HG03558 (cell line): Measurements from ENCODE around the gene AHNAK2.

Experiments used
- ATAC-seq: cut with Tn5 transposase; IDR thresholded peaks from one replicate; pipeline ENCODE4 v1.9.1; 2021; ENCODE audit warnings: moderate number of reproducible peaks; ENCODE audit not compliant: unreplicated experiment; ENCODE audit errors: extremely low read depth

AHNAK2 gene

GRCh38 chr14:104974665-104975390, 3.3 kb downstream of the AHNAK2 start:
- ATAC-seq: no peak

- no peak for ATAC-seq
Observed at GRCh38 chr14:104974146-104974541, 4.0 kb downstream of the AHNAK2 start.

GRCh38 chr14:104973385-104974145, 4.6 kb downstream of the AHNAK2 start:
- no peak for ATAC-seq

GRCh38 chr14:104973135-104973384, 5.1 kb downstream of the AHNAK2 start:
- ATAC-seq: no peak

- no peak for ATAC-seq
Observed at GRCh38 chr14:104972301-104973134, 5.7 kb downstream of the AHNAK2 start.

GRCh38 chr14:104971447-104972240, 6.5 kb downstream of the AHNAK2 start:
- ATAC-seq: no peak

GRCh38 chr14:104970231-104971068, 7.7 kb downstream of the AHNAK2 start:
- no peak for ATAC-seq

- ATAC-seq: no peak
Observed at GRCh38 chr14:104969741-104970230, 8.4 kb downstream of the AHNAK2 start.

- no peak for ATAC-seq
Observed at GRCh38 chr14:104968541-104969401, 9.4 kb downstream of the AHNAK2 start.

GRCh38 chr14:104968153-104968527, 10.0 kb downstream of the AHNAK2 start:
- no peak for ATAC-seq

GRCh38 chr14:104967386-104968152, 10.6 kb downstream of the AHNAK2 start:
- ATAC-seq: no peak

GRCh38 chr14:104966981-104967385, 11.2 kb downstream of the AHNAK2 start:
- ATAC-seq: no peak

- ATAC-seq: no peak
Observed at GRCh38 chr14:104966261-104966865, 11.8 kb downstream of the AHNAK2 start.

GRCh38 chr14:104965561-104966231, 12.5 kb downstream of the AHNAK2 start:
- ATAC-seq: no peak

- ATAC-seq: no peak
Observed at GRCh38 chr14:104964546-104964945, 13.6 kb downstream of the AHNAK2 start.

GRCh38 chr14:104957146-104958113, 20.7 kb downstream of the AHNAK2 start:
- ATAC-seq: no peak
